HCT116 (cell line): Measurements from ENCODE around the gene SUN5.

Source experiments
- EZH2 ChIP-seq: fragments of 200-600 bp; sonication (generic); IDR thresholded peaks from 2 replicates; pipeline ENCODE4 v1.6.1; 2017; ENCODE audit warnings: antibody characterized with exemption, mixed run types
- MAX ChIP-seq: IDR thresholded peaks from 2 replicates; pipeline ENCODE4 v1.6.1; 2012
- POLR2AphosphoS5 ChIP-seq: IDR thresholded peaks from 2 replicates; pipeline ENCODE4 v1.6.1; 2011; ENCODE audit warnings: mild to moderate bottlenecking, low read depth, low read length, moderate library complexity
- SP1 ChIP-seq: IDR thresholded peaks from 2 replicates; pipeline ENCODE4 v1.6.1; 2012; ENCODE audit warnings: low read depth
- YY1 ChIP-seq: IDR thresholded peaks from 2 replicates; pipeline ENCODE4 v1.6.1; 2011; ENCODE audit warnings: low read length, low read depth, moderate library complexity, mild to moderate bottlenecking; ENCODE audit not compliant: insufficient replicate concordance; ENCODE audit errors: extremely low read depth
- ZNF274 ChIP-seq: fragments of 200-500 bp; sonication (Bioruptor generic); IDR thresholded peaks from 2 replicates; pipeline ENCODE4 v1.6.1; 2014; ENCODE audit warnings: mild to moderate bottlenecking, low read depth, low read length, inconsistent platforms
- TF ChIP-seq, protein P1 (sequence below), 3 experiments: fragments of 200-600 bp in 1 of 3; sonication (generic) in 1 of 3; IDR thresholded peaks in 2 of 3; conservative IDR thresholded peaks in 1 of 3; 2 replicates each; pipeline ENCODE4 v1.5.1; 2012 to 2017; ENCODE audit warnings: low read depth in 2 of 3, low read length in 2 of 3, antibody characterized with exemption in 1 of 3, borderline replicate concordance in 1 of 3, control low read depth in 1 of 3, mild to moderate bottlenecking in 1 of 3, mixed read lengths in 1 of 3, mixed run types in 1 of 3, moderate library complexity in 1 of 3; ENCODE audit not compliant: insufficient read depth in 1 of 3
- TF ChIP-seq, protein P2 (sequence below): IDR thresholded peaks from 2 replicates; pipeline ENCODE4 v1.6.1; 2012; ENCODE audit warnings: low read depth

GRCh38 chr20:32983459-32984112 lies 20.6 kb downstream of the SUN5 start:
- TF ChIP-seq ZNF274 (no peak), SP1 (no peak), POLR2AphosphoS5 (no peak), MAX (no peak), EZH2 (no peak), YY1 (no peak)
- TF ChIP-seq, protein P1, sequence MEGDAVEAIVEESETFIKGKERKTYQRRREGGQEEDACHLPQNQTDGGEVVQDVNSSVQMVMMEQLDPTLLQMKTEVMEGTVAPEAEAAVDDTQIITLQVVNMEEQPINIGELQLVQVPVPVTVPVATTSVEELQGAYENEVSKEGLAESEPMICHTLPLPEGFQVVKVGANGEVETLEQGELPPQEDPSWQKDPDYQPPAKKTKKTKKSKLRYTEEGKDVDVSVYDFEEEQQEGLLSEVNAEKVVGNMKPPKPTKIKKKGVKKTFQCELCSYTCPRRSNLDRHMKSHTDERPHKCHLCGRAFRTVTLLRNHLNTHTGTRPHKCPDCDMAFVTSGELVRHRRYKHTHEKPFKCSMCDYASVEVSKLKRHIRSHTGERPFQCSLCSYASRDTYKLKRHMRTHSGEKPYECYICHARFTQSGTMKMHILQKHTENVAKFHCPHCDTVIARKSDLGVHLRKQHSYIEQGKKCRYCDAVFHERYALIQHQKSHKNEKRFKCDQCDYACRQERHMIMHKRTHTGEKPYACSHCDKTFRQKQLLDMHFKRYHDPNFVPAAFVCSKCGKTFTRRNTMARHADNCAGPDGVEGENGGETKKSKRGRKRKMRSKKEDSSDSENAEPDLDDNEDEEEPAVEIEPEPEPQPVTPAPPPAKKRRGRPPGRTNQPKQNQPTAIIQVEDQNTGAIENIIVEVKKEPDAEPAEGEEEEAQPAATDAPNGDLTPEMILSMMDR (IDR thresholded peaks at IDR 0.05 in 2 of 3, conservative IDR thresholded peaks at IDR 0.05 in 1 of 3; ENCODE audit: borderline replicate concordance in 1 of 3, insufficient read depth in 1 of 3, low read depth in 2 of 3, low read length in 2 of 3): no peak
- TF ChIP-seq, protein P2, sequence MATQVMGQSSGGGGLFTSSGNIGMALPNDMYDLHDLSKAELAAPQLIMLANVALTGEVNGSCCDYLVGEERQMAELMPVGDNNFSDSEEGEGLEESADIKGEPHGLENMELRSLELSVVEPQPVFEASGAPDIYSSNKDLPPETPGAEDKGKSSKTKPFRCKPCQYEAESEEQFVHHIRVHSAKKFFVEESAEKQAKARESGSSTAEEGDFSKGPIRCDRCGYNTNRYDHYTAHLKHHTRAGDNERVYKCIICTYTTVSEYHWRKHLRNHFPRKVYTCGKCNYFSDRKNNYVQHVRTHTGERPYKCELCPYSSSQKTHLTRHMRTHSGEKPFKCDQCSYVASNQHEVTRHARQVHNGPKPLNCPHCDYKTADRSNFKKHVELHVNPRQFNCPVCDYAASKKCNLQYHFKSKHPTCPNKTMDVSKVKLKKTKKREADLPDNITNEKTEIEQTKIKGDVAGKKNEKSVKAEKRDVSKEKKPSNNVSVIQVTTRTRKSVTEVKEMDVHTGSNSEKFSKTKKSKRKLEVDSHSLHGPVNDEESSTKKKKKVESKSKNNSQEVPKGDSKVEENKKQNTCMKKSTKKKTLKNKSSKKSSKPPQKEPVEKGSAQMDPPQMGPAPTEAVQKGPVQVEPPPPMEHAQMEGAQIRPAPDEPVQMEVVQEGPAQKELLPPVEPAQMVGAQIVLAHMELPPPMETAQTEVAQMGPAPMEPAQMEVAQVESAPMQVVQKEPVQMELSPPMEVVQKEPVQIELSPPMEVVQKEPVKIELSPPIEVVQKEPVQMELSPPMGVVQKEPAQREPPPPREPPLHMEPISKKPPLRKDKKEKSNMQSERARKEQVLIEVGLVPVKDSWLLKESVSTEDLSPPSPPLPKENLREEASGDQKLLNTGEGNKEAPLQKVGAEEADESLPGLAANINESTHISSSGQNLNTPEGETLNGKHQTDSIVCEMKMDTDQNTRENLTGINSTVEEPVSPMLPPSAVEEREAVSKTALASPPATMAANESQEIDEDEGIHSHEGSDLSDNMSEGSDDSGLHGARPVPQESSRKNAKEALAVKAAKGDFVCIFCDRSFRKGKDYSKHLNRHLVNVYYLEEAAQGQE: no peak
